ENCODE data around the gene HLA-DPA1. TPM values are rescaled to one million over a fixed set of nuclear protein-coding genes. Genes with fewer than 3 reads are reported as not detected.

The HLA-DPA1 gene
- total and polyA plus RNA-seq, 12 donors = 19.4 to 625 (median 141) TPM

GRCh38 chr6:33082702-33083101 lies 9.3 kb upstream of the HLA-DPA1 start:
- H3K27ac ChIP-seq = no peak overlapping the region
- 21 to 55% (median 34%) methylated on average over 2 of the region's 2 CpGs for WGBS, 4 donors
- no peaks in the 10 kb centered on the region for H3K9me3 ChIP-seq (replicated peaks in 1 of 3)
- no peak overlapping the region for H3K4me3 ChIP-seq
- DNase-seq = peak in 2 of 7 donors; percentile 64 to 80
- no peaks in the 10 kb centered on the region for H3K36me3 ChIP-seq (replicated peaks in 1 of 2)
- intact Hi-C loops (cut with DNase I) = loop anchor here (5.0 kb wide), 2 partner anchors 65 to 70 kb away; no protein-coding TSS in a partner anchor
- peaks cover 4 to 8% of the 10 kb centered on the region in 2 donors for H3K4me1 ChIP-seq (replicated peaks in 1 of 2)
- TF ChIP-seq POLR2A (IDR thresholded peaks at IDR 0.05) (no peak), CTCF (IDR thresholded peaks at IDR 0.05) (peak; percentile 43 to 79 (median 57))
- H3K27me3 ChIP-seq = no peaks in the 10 kb centered on the region

DNA sequence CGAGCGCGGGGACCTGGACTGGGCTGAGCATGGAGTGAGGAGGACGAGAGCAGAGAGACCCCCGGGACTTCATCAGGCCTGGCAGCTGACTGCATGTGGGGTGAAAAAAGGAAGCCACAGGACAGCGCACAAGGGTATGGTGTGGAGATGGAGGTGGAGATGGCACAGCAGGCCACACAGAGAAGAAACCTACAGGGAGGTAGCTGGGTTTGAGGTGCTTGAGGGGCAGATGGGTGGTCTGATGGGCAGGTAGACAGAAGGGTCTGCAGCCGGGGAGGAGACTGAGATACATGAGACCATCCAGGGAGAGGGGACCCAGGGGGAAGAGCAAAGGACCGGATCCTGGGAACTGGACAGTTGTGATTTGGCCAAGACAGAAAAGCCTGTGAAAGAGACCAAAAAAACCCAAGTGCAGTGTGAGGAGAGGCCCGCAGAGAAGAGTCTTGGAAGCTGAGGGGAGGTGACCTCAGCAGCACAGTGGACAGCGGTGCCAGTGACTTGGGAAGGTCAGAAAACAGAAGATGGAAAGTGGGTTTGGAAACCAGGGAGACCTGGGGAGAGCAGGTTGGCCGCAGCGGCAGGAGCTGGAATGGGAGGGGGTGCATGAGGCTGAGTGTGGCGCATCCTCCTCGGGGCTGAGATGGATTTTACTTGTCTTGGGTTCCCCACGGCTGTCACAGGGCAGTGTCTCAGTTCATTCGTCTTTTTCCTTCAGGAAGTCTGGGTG lies 7.8 kb upstream of the HLA-DPA1 start:
- H3K27ac ChIP-seq = peak overlapping the region in 4 of 5 donors; percentile 50 to 86 (median 74)
- no peaks in the 10 kb centered on the region for H3K9me3 ChIP-seq (replicated peaks in 1 of 3)
- no peaks in the 10 kb centered on the region for H3K36me3 ChIP-seq (replicated peaks in 1 of 2)
- intact Hi-C loops (cut with DNase I) = loop anchor here (5.0 kb wide), 2 partner anchors 64 to 69 kb away; no protein-coding TSS in a partner anchor
- no peaks in the 10 kb centered on the region for H3K27me3 ChIP-seq
- no peak for DNase-seq
- TF ChIP-seq CTCF (IDR thresholded peaks at IDR 0.05) (no peak), POLR2A (IDR thresholded peaks at IDR 0.05) (no peak)
- peak overlapping the region in 2 of 4 donors; percentile 14 to 56 for H3K4me3 ChIP-seq
- H3K4me1 ChIP-seq (replicated peaks in 1 of 2) = peaks cover 4 to 8% of the 10 kb centered on the region in 2 donors
- 72 to 82% (median 75%) methylated on average over 16 of the region's 16 CpGs for WGBS, 4 donors

DNA sequence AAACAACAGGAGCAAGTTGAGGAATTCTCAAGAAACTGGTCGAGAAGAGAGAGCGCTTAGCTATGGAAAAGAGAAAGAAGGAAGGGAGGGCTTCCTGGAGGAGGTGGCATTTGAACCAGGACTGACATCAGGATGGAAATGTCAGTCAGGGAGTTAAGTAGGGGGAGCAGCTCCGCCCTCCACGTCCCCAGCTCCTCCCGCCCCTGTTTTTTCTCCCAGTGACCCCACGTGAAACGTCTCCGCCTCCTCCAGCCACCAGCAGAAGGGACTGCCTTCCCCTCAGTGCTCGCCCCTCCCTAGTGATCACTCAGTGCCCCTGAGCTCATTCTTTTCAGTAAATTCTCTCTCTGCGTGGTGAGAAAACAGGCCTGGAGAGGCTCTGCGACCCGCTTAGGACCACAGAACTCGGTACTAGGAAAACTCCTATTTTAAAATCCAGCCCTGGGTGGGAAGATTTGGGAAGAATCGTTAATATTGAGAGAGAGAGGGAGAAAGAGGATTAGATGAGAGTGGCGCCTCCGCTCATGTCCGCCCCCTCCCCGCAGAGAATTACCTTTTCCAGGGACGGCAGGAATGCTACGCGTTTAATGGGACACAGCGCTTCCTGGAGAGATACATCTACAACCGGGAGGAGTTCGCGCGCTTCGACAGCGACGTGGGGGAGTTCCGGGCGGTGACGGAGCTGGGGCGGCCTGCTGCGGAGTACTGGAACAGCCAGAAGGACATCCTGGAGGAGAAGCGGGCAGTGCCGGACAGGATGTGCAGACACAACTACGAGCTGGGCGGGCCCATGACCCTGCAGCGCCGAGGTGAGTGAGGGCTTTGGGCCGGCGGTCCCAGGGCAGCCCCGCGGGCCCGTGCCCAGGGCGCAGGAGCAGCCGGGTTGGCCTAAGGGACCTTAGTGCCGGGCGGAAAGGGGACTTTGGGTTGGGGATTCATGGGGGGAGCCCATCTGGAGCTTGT lies 7.0 kb upstream of the HLA-DPA1 start:
- 17 to 27% (median 20%) methylated on average over 29 to 49 of the region's 49 CpGs for WGBS, 4 donors
- TF ChIP-seq CTCF (IDR thresholded peaks at IDR 0.05) (no peak), POLR2A (IDR thresholded peaks at IDR 0.05) (peak; percentile 4 to 65)
- intact Hi-C loops (cut with DNase I) = loop anchor here (5.0 kb wide), 2 partner anchors 63 to 68 kb away; no protein-coding TSS in a partner anchor

GRCh38 chr6:33079580-33079979 lies 6.1 kb upstream of the HLA-DPA1 start:
- peak overlapping the region in 1 of 5 donors; percentile 67 for H3K27ac ChIP-seq
- WGBS, 4 donors = 72 to 81% (median 75%) methylated on average over 4 of the region's 4 CpGs
- no peaks in the 10 kb centered on the region for H3K27me3 ChIP-seq
- no peaks in the 10 kb centered on the region for H3K36me3 ChIP-seq (replicated peaks in 1 of 2)
- intact Hi-C loops (cut with DNase I) = loop anchor here in 1 of 2 donors (5.0 kb wide), 1 partner anchor 57 kb away; no protein-coding TSS in a partner anchor
- H3K4me3 ChIP-seq = no peak overlapping the region
- DNase-seq = no peak
- H3K4me1 ChIP-seq (replicated peaks in 1 of 2) = peaks cover 8 to 13% of the 10 kb centered on the region in 2 donors
- no peaks in the 10 kb centered on the region for H3K9me3 ChIP-seq (replicated peaks in 1 of 3)
- TF ChIP-seq CTCF (IDR thresholded peaks at IDR 0.05) (no peak), POLR2A (IDR thresholded peaks at IDR 0.05) (no peak)

More for the DNA sequence above, 7.0 kb upstream of the HLA-DPA1 start:
- Histone ChIP-seq H3K4me3 (peak overlapping the region in 2 of 4 donors; percentile 14 to 56), H3K27ac (peak overlapping the region in 4 of 5 donors; percentile 50 to 86 (median 74)), H3K9me3 (replicated peaks in 1 of 3) (no peaks in the 10 kb centered on the region), H3K36me3 (replicated peaks in 1 of 2) (no peaks in the 10 kb centered on the region), H3K4me1 (replicated peaks in 1 of 2) (peaks cover 5 to 8% of the 10 kb centered on the region in 2 donors), H3K27me3 (no peaks in the 10 kb centered on the region)
- peak; percentile 57 to 85 (median 68) for DNase-seq
